Uterus (tissue), 4 donors: ENCODE measurements around the gene ATG4B. TPM values are rescaled to one million over a fixed set of nuclear protein-coding genes. Genes with fewer than 3 reads are reported as not detected.

Experiments used
- DNase-seq, 2 donors: peaks; one replicate each; pipeline ENCODE4 v3.0.0-alpha.2; 2019 to 2020
- H3K27ac ChIP-seq, 2 donors: fragments of 200-600 bp; sonication (generic); 1 replicate in 1 of 2; 2 replicates in 1 of 2; pipeline ENCODE4 v1.5.1; 2016 to 2018
- H3K27me3 ChIP-seq, 2 donors: fragments of 200-600 bp; sonication (generic); one replicate each; pipeline ENCODE4 v1.5.1; 2018 to 2019; ENCODE audit warnings: control low read depth in 1 of 2
- H3K36me3 ChIP-seq, 2 donors: fragments of 200-600 bp; sonication (generic); one replicate each; pipeline ENCODE4 v1.5.1; 2019; ENCODE audit warnings: control low read depth in 1 of 2
- H3K4me1 ChIP-seq, 2 donors: fragments of 200-600 bp; sonication (generic); one replicate each; pipeline ENCODE4 v1.5.1; 2018 to 2019; ENCODE audit warnings: control low read depth in 1 of 2
- H3K4me3 ChIP-seq, 2 donors: fragments of 200-600 bp; sonication (generic); 1 replicate in 1 of 2; 2 replicates in 1 of 2; pipeline ENCODE4 v1.5.1; 2018 to 2019; ENCODE audit warnings: mild to moderate bottlenecking in 1 of 2
- H3K9me3 ChIP-seq, 2 donors: fragments of 200-600 bp; sonication (generic); one replicate each; pipeline ENCODE4 v1.5.1; 2019; ENCODE audit warnings: control low read depth in 1 of 2
- POLR2A ChIP-seq, 2 donors: fragments of 450-650 bp; IDR thresholded peaks; one replicate each; pipeline ENCODE4 v1.6.1; 2016; ENCODE audit warnings: antibody characterized with exemption in 2 of 2, mild to moderate bottlenecking in 1 of 2, moderate library complexity in 1 of 2
- intact Hi-C: fragments of 100-400 bp; cut with DNase I; formaldehyde crosslinking; loops from one replicate; pipeline ENCODE4 v1.15.1; 2023; ENCODE audit warnings: low total_unique reads
- total RNA-seq, 4 donors: library from RNA; depleted of rRNA in 3 of 4; stranded (reverse); fragments of >200 nt in 3 of 4; gene quantifications; one replicate each; pipeline versions ENCODE4 v1.1.0 to v1.2.4, GENCODE V29; 2014 to 2023
- TF ChIP-seq, protein P1 (sequence below), 4 experiments: fragments of 200-600 bp in 2 of 4; fragments of 450-650 bp in 2 of 4; sonication (generic) in 2 of 4; IDR thresholded peaks; one replicate each; pipeline ENCODE4 v1.5.1; 2016 to 2019; ENCODE audit warnings: antibody characterized with exemption in 4 of 4, mild to moderate bottlenecking in 2 of 4, moderate library complexity in 1 of 4
- donor health status: DM: yes; HTN: yes; CAD: no.

Gene ATG4B
- total RNA-seq, 4 donors from 2014 or later = 14.4 to 99.8 (median 56.7) TPM

DNA sequence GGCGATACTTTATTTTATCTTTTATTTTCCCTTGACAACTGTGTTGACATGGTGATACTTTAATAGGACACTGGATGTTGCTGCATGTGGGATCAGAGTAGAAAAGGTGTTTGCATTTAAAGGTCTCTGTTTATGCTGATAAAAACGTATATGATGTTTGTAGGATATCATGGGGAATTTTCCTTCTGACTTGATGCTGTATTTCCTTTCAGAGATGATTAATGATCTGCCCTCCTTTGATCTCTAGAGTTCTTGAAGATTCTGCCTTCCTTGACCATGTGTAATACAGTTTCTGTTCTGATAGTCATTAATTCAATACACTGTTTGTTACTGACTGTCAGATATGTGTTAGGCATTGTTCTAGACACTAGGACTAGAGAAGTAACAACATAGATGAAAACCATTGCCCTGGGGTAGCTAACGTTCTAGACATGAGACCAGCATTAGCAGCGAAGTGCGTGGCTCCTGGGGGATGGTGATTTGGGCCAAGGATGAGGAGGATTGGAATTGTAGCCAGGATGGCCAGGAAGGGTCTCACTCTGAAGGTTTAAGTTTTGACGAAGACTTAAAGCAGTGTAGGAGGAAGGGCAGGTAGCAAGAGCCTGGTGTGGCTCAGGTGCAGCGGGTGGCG is 2.8 kb downstream of the ATG4B start:
- peaks cover 7 to 13% of the 10 kb centered on the region in 2 donors for H3K4me1 ChIP-seq

DNA sequence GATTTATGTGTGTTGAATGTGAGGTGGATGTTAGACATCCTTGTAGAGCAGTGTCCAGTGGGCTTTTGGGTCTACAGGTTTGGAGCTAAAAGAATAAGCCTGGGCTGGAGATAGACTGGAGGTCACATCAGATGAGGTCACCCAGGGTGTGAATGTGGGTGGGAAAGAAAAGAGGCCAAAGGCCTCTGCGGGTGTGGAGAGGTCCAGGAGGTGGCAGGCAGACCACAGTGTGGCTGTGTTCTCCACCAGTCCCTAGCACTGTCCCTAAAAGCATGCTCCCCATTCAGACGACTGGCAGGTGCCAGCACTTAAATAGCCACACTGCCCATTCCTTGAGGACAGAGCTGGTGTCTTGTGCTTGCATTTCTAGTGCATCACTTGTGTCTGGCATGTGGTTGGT is 4.1 kb downstream of the ATG4B start:
- Histone ChIP-seq H3K4me3 (no peak overlapping the region), H3K9me3 (no peaks in the 10 kb centered on the region), H3K4me1 (peaks cover 7 to 13% of the 10 kb centered on the region in 2 donors), H3K36me3 (no peaks in the 10 kb centered on the region), H3K27me3 (no peaks in the 10 kb centered on the region), H3K27ac (no peak overlapping the region)
- DNase-seq = no peak
- TF ChIP-seq POLR2A (IDR thresholded peaks at IDR 0.05) = no peak
- TF ChIP-seq, protein P1, sequence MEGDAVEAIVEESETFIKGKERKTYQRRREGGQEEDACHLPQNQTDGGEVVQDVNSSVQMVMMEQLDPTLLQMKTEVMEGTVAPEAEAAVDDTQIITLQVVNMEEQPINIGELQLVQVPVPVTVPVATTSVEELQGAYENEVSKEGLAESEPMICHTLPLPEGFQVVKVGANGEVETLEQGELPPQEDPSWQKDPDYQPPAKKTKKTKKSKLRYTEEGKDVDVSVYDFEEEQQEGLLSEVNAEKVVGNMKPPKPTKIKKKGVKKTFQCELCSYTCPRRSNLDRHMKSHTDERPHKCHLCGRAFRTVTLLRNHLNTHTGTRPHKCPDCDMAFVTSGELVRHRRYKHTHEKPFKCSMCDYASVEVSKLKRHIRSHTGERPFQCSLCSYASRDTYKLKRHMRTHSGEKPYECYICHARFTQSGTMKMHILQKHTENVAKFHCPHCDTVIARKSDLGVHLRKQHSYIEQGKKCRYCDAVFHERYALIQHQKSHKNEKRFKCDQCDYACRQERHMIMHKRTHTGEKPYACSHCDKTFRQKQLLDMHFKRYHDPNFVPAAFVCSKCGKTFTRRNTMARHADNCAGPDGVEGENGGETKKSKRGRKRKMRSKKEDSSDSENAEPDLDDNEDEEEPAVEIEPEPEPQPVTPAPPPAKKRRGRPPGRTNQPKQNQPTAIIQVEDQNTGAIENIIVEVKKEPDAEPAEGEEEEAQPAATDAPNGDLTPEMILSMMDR (IDR thresholded peaks at IDR 0.05) = no peak
- intact Hi-C loops = no loop called here

More for the DNA sequence above, 2.8 kb downstream of the ATG4B start:
- intact Hi-C loops = no loop called here
- H3K27me3 ChIP-seq = no peaks in the 10 kb centered on the region
- H3K4me3 ChIP-seq = no peak overlapping the region
- H3K27ac ChIP-seq = no peak overlapping the region
- TF ChIP-seq, protein P1 (IDR thresholded peaks at IDR 0.05) = no peak
- no peak for TF ChIP-seq POLR2A (IDR thresholded peaks at IDR 0.05)
- DNase-seq = no peak
- no peaks in the 10 kb centered on the region for H3K9me3 ChIP-seq
- H3K36me3 ChIP-seq = no peaks in the 10 kb centered on the region

DNA sequence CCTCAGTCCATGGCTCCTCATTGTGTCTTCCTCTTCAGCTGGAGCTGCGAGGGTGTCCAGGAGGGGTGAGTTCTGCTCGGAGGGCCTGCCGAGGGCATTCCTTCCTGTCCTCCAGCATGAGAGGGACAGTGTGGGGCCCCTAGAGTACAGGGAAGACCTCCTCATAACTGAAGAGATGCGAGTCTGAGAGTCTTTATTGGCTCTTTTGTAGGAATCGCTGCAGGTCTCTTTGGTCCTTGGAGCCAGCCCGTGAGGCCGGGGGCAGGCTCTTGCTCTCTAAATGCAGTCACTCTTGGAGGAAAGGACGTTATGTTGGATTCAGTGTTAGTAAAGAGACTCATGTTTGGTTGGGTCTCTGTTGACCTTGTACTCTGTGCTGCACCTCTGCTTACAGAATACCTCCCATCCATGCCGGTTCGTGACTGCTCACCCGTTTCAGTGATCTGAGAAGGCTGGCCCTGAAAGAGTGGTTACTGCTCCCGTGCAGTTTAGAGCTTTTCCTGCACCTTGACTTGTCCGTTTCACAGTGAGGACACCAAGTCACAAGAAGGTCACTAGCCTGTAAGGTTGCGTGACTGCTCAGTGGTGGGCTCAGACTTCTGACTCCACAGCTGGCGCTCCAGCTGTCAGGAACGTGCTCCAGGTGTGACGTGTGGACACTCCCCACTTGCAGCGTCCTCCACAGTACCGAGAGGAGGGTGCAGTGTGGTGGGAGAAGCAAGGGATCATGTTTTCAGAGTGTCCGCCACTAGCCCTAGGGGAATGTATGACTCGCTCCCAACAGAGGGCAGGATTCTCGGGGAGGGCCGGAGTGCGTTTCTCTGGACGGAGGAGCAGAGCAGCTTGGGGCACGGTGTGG is 7.8 kb downstream of the ATG4B start:
- TF ChIP-seq, protein P1 (IDR thresholded peaks at IDR 0.05) = no peak
- no peak for TF ChIP-seq POLR2A (IDR thresholded peaks at IDR 0.05)
- Histone ChIP-seq H3K27ac (no peak overlapping the region), H3K4me1 (no peaks in the 10 kb centered on the region), H3K27me3 (no peaks in the 10 kb centered on the region), H3K9me3 (no peaks in the 10 kb centered on the region), H3K4me3 (no peak overlapping the region), H3K36me3 (no peaks in the 10 kb centered on the region)
- DNase-seq = no peak
- intact Hi-C loops = no loop called here

DNA sequence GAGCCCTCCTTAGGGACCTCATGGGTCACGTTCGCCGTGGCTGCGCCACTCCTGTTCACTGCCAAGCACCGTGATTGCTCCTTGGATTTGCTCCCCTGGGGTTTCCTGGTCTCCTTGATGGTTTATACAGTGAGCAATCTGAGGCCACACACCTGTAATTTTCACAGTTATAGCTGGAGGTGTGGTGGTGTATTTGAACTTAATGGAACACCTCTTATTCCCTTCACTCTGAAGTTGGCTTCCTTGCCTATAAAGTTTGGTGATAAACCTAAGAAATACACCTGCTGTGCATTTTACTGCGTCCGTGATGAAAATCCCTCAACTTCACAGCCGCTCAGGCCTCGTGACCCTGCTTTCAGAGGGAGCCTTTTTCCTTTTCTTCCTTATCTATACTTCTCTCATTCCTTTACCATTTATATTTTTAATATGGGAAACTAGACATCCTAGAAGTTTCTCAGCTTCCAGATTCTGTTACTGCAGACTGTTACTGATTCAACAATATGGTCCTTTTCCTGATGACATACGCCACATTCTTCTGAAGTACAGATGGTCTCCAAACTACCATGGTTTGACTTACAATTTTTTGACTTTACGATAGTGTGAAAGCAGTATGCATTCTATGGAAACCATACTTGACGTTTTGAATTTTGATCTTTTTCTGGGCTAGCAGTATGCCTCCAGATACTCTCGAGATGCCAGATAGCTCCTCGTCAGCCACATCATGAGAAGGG is 8.6 kb downstream of the ATG4B start:
- Histone ChIP-seq H3K4me1 (no peaks in the 10 kb centered on the region), H3K27ac (no peak overlapping the region), H3K9me3 (no peaks in the 10 kb centered on the region), H3K4me3 (no peak overlapping the region), H3K36me3 (no peaks in the 10 kb centered on the region), H3K27me3 (no peaks in the 10 kb centered on the region)
- DNase-seq = no peak
- no peak for TF ChIP-seq POLR2A (IDR thresholded peaks at IDR 0.05)
- TF ChIP-seq, protein P1 (IDR thresholded peaks at IDR 0.05) = no peak
- intact Hi-C loops = no loop called here
